K562 (cell line): Measurements from ENCODE around the gene PHKA1. TPM values are rescaled to one million over a fixed set of nuclear protein-coding genes. Genes with fewer than 3 reads are reported as not detected.

Experiments used
- ATAC-seq: fragments of 200-7000 bp; cut with Tn5 transposase; 3 replicates; pipeline ENCODE4 v1.9.1; 2020; ENCODE audit warnings: moderate library complexity
- BruUV-seq: library from RNA; stranded (reverse); fragments of 400-500 nt; replicated peaks from 2 replicates; lab custom pipeline; 2021; lab: Mats Ljungman, UMichigan
- CTCF ChIA-PET: fragments of 300-600 bp; formaldehyde crosslinking; extraction: SDS; loops from one replicate; lab custom pipeline; 2021; ENCODE audit warnings: low intra/inter-chr PET ratio; lab: Yijun Ruan, JAX
- POLR2A ChIA-PET: fragments of 300-600, 350-650 bp; sonication (Branson Sonifier 250); formaldehyde crosslinking; extraction: SDS; loops from one replicate; lab custom pipeline; 2021; ENCODE audit warnings: antibody characterized with exemption, inconsistent platforms; lab: Yijun Ruan, JAX
- DNase-seq, 4 experiments: peaks; one replicate each; pipeline versions ENCODE4 v3.0.0 to v3.0.0-alpha.2; 2011 to 2018; ENCODE audit warnings: low spot score in 3 of 4, mixed read lengths in 3 of 4; ENCODE audit errors: extremely low read depth in 1 of 4
- FAIRE-seq: peaks from 2 replicates; lab custom pipeline; 2011; peaks lifted over from hg19 to GRCh38; lab: Jason Lieb, UNC
- H2AFZ ChIP-seq: 2 replicates; pipeline ENCODE4 v1.6.0; 2011; ENCODE audit warnings: low read depth, low read length, control low read depth, inconsistent platforms
- H3K27ac ChIP-seq: fragments of 200-600 bp; 3 replicates; pipeline ENCODE4 v1.8.0; 2011; ENCODE audit warnings: low read depth, mild to moderate bottlenecking, control low read depth, inconsistent platforms, low read length, moderate library complexity, mixed read lengths; ENCODE audit errors: extremely low read depth
- H3K27me3 ChIP-seq, 2 experiments: fragments of 300-600 bp in 1 of 2; 2 replicates in 1 of 2; 3 replicates in 1 of 2; pipeline versions ENCODE4 v1.6.0 to v1.8.0; 2011; ENCODE audit warnings: inconsistent platforms in 2 of 2, low read length in 2 of 2, mild to moderate bottlenecking in 1 of 2, mixed read lengths in 1 of 2, moderate library complexity in 1 of 2; ENCODE audit not compliant: control insufficient read depth in 2 of 2, insufficient read depth in 2 of 2
- H3K36me3 ChIP-seq: fragments of 300-600 bp; 3 replicates; pipeline ENCODE4 v1.8.0; 2011; ENCODE audit warnings: mild to moderate bottlenecking, low read length, inconsistent platforms; ENCODE audit not compliant: control insufficient read depth, insufficient read depth
- H3K4me1 ChIP-seq, 2 experiments: fragments of 200-600 bp in 1 of 2; replicated peaks in 1 of 2; 2 replicates in 1 of 2; 3 replicates in 1 of 2; pipeline versions ENCODE4 v1.5.1 to v1.8.0; 2011; ENCODE audit warnings: inconsistent platforms in 2 of 2, low read length in 2 of 2, mild to moderate bottlenecking in 1 of 2, mixed read lengths in 1 of 2, moderate library complexity in 1 of 2; ENCODE audit not compliant: control insufficient read depth in 2 of 2, insufficient read depth in 2 of 2
- H3K4me2 ChIP-seq: 2 replicates; pipeline ENCODE4 v1.6.1; 2011; ENCODE audit warnings: low read length, control low read depth, inconsistent platforms, mixed read lengths; ENCODE audit not compliant: insufficient read depth
- H3K4me3 ChIP-seq: fragments of 200-600 bp; sonication (generic), shearing (Covaris generic); 2 replicates; pipeline ENCODE4 v1.5.1; 2016; ENCODE audit warnings: control low read depth, inconsistent platforms
- H3K79me2 ChIP-seq: fragments of 200-600 bp; 3 replicates; pipeline ENCODE4 v1.8.0; 2011; ENCODE audit warnings: low read length, inconsistent platforms; ENCODE audit not compliant: control insufficient read depth, insufficient read depth
- H3K9ac ChIP-seq, 2 experiments: 2 replicates each; pipeline versions ENCODE4 v1.6.0 to v1.6.1; 2011; ENCODE audit warnings: low read depth in 2 of 2, low read length in 2 of 2, control low read depth in 1 of 2, inconsistent platforms in 1 of 2, mild to moderate bottlenecking in 1 of 2, mixed read lengths in 1 of 2; ENCODE audit not compliant: insufficient read depth in 1 of 2
- H3K9me1 ChIP-seq: one replicate; pipeline ENCODE4 v1.6.0; 2011; ENCODE audit warnings: inconsistent platforms, mild to moderate bottlenecking, low read length, moderate library complexity; ENCODE audit not compliant: control insufficient read depth, insufficient read depth
- H3K9me3 ChIP-seq: replicated peaks from 2 replicates; pipeline ENCODE4 v1.5.1; 2011; ENCODE audit warnings: low read depth, low read length, inconsistent platforms; ENCODE audit not compliant: control insufficient read depth, insufficient read depth
- H4K20me1 ChIP-seq: replicated peaks from 2 replicates; pipeline ENCODE4 v1.6.1; 2011; ENCODE audit warnings: low read length, inconsistent platforms, mixed read lengths; ENCODE audit not compliant: control insufficient read depth, insufficient read depth
- CTCF ChIP-seq, 3 experiments: IDR thresholded peaks in 2 of 3; conservative IDR thresholded peaks in 1 of 3; 2 replicates each; pipeline ENCODE4 v1.5.1; 2011 to 2012; ENCODE audit warnings: low read length in 3 of 3, mild to moderate bottlenecking in 3 of 3, control low read depth in 2 of 3, improper control_type of control experiment in 1 of 3, inconsistent platforms in 1 of 3, low read depth in 1 of 3, mixed read lengths in 1 of 3, moderate library complexity in 1 of 3; ENCODE audit not compliant: insufficient read depth in 2 of 3
- RAD21 ChIP-seq, 2 experiments: fragments of 250-450 bp in 1 of 2; fragments of 450-650 bp in 1 of 2; sonication (Bioruptor Pico) in 1 of 2; formaldehyde crosslinking in 1 of 2; IDR thresholded peaks in 1 of 2; conservative IDR thresholded peaks in 1 of 2; 2 replicates each; pipeline versions ENCODE4 v1.4.0 to v1.8.0; 2020 to 2022; ENCODE audit warnings: mild to moderate bottlenecking in 2 of 2, moderate library complexity in 1 of 2
- SREBF1 ChIP-seq: fragments of 150-350 bp; IDR thresholded peaks from 2 replicates; pipeline ENCODE4 v1.6.1; 2014; ENCODE audit warnings: antibody characterized with exemption, low read depth, low read length, borderline replicate concordance
- TFAP4 ChIP-seq: sonication (generic); formaldehyde crosslinking; IDR thresholded peaks from 2 replicates; pipeline ENCODE4 v1.8.0; 2022; ENCODE audit warnings: missing genetic modification reagents, mild to moderate bottlenecking, moderate library complexity, borderline replicate concordance
- in situ Hi-C: fragments of 300-500 bp; cut with MboI; formaldehyde crosslinking; loops from 4 replicates; pipeline ENCODE4 v1.15.0; 2018; ENCODE audit warnings: inconsistent platforms, mixed read lengths
- intact Hi-C: fragments of 100-400 bp; cut with micrococcal nuclease; formaldehyde crosslinking; loops from 2 replicates; pipeline ENCODE4 v1.14.2; 2022
- polyA plus RNA-seq, 8 experiments: library from polyadenylated mRNA; depleted of rRNA in 4 of 8; stranded (reverse) in 5 of 8; unstranded in 3 of 8; fragments of >200 nt; fragmentation: Nextera tagmentation in 2 of 8; fragmentation: Illumina TruSeq in 1 of 8; extraction: Ambion mirVana in 2 of 8; extraction: Trizol in 1 of 8; gene quantifications; 2 replicates each; pipeline versions ENCODE4 v1.2.1 to v1.2.3, GENCODE V29; 2011 to 2014; ENCODE audit warnings: inconsistent platforms in 1 of 8, missing spikeins in 1 of 8
- total RNA-seq, 7 experiments: library from RNA; depleted of rRNA in 6 of 7; stranded (reverse); fragments of >200 nt in 6 of 7; fragmentation: Illumina TruSeq in 2 of 7; extraction: Trizol in 2 of 7; gene quantifications; 2 replicates each; pipeline versions ENCODE4 v1.2.1 to v1.2.3, GENCODE V29; 2011 to 2021; ENCODE audit warnings: low replicate concordance in 1 of 7

The PHKA1 gene
- total and polyA plus RNA-seq, 9 of the 15 experiments (the other 6 are each of a cell fraction or from before 2014, with no cell fraction given): 2.4 to 9.6 (median 5.8) TPM

GRCh38 chrX:72545990-72546389, 168.1 kb downstream of the PHKA1 start:
- Histone ChIP-seq H2AFZ (no peak overlapping the region), H3K4me3 (no peak overlapping the region), H3K9me3 (no peaks in the 10 kb centered on the region), H3K79me2 (no peaks in the 10 kb centered on the region), H3K9ac (no peak overlapping the region), H3K4me1 (no peaks in the 10 kb centered on the region), H4K20me1 (no peaks in the 10 kb centered on the region), H3K36me3 (0 out of 3 replicates have a peak, but pooled peaks cover 2% of the 10 kb centered on the region), H3K27me3 (no peaks in the 10 kb centered on the region), H3K4me2 (no peak overlapping the region), H3K27ac (no peak overlapping the region), H3K9me1 (no peaks in the 10 kb centered on the region)
- ChIA-PET POLR2A (interaction anchor here (0.6 kb wide), 1 partner anchor 237 kb away, joined by 3 read pairs; no protein-coding TSS in a partner anchor), CTCF (no interaction called here)
- BruUV-seq: no TSS peak
- DNase-seq: no peak
- in situ Hi-C loops (loop anchor here (25.0 kb wide), 1 partner anchor 234 kb away; the partner anchor contains the start of gene CITED1), intact Hi-C loops (no loop called here)
- no peak for ATAC-seq
- FAIRE-seq: no peak
- TF ChIP-seq SREBF1 (no peak), CTCF (IDR thresholded peaks at IDR 0.05 in 2 of 3, conservative IDR thresholded peaks at IDR 0.05 in 1 of 3; ENCODE audit: insufficient read depth in 2 of 3, low read depth in 1 of 3, low read length in 3 of 3) (peak in 2 of 3 experiments; percentile 10 to 25; a peak in 1 of 6 replicates), RAD21 (CRISPR knock-in tag; conservative IDR thresholded peaks at IDR 0.05 in 1 of 2, IDR thresholded peaks at IDR 0.05 in 1 of 2) (peak in 1 of 2 experiments; percentile 28; a peak in 2 of 4 replicates), TFAP4 (CRISPR knock-in tag) (no peak)
- TF ChIP-seq, all 486 proteins: peak for 2
